B cell (primary cell): ENCODE data around the gene WDR75.

ENCODE experiments used
- EZH2 ChIP-seq: IDR thresholded peaks from 2 replicates; pipeline ENCODE4 v1.6.1; 2012; ENCODE audit warnings: borderline replicate concordance, low read depth, mild to moderate bottlenecking, moderate library complexity, low read length; ENCODE audit not compliant: insufficient read depth, poor library complexity, severe bottlenecking
- TF ChIP-seq, protein P1 (sequence below): fragments of 200-600 bp; IDR thresholded peaks from one replicate; pipeline ENCODE4 v1.8.0; 2022; ENCODE audit warnings: antibody characterized with exemption, mild to moderate bottlenecking

DNA sequence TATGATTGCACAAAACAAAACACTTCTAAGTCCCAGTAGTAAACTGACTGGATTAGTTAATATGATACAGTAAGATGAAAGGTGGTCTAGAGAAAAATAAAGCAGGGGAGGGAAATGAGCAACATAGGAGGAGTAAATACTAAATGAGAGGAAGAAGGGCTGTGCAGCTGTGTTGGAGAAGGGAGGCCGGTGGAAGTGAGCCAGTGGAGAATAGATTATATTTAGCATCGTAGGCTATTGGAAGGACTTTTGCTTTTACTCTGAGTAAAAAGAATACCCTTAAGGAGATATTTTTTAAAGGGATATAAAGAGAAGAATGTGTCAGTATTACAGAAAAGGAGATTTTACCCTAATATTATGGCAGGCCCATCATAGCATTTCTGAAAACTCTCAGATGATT lies 12.7 kb downstream of the WDR75 start:
- TF ChIP-seq, protein P1, sequence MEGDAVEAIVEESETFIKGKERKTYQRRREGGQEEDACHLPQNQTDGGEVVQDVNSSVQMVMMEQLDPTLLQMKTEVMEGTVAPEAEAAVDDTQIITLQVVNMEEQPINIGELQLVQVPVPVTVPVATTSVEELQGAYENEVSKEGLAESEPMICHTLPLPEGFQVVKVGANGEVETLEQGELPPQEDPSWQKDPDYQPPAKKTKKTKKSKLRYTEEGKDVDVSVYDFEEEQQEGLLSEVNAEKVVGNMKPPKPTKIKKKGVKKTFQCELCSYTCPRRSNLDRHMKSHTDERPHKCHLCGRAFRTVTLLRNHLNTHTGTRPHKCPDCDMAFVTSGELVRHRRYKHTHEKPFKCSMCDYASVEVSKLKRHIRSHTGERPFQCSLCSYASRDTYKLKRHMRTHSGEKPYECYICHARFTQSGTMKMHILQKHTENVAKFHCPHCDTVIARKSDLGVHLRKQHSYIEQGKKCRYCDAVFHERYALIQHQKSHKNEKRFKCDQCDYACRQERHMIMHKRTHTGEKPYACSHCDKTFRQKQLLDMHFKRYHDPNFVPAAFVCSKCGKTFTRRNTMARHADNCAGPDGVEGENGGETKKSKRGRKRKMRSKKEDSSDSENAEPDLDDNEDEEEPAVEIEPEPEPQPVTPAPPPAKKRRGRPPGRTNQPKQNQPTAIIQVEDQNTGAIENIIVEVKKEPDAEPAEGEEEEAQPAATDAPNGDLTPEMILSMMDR: no peak
- no peak for TF ChIP-seq EZH2
